Endothelial cell (in vitro differentiated cells): ENCODE data around the gene RINL. TPM values are rescaled to one million over a fixed set of nuclear protein-coding genes. Genes with fewer than 3 reads are reported as not detected.
A peak's percentile ranks its signal among the peaks of the same experiment; 100 is the strongest.
"Not testable (repeated sequence)": the region's sequence is repeated elsewhere in the genome, so short reads cannot be mapped to it uniquely, and the experiment has no call there.

Source experiments
- DNase-seq: peaks from one replicate; pipeline ENCODE4 v3.0.0; 2021; ENCODE audit warnings: low spot score
- H3K27ac Mint-ChIP-seq: one replicate; pipeline ENCODE4 v1.8.0; 2021; ENCODE audit warnings: mixed read lengths, inconsistent platforms; ENCODE audit not compliant: unreplicated experiment
- H3K27me3 Mint-ChIP-seq: one replicate; pipeline ENCODE4 v1.8.0; 2021; ENCODE audit warnings: mild to moderate bottlenecking, moderate library complexity, mixed read lengths, inconsistent platforms; ENCODE audit not compliant: unreplicated experiment
- H3K36me3 Mint-ChIP-seq: one replicate; pipeline ENCODE4 v1.8.0; 2021; ENCODE audit warnings: mild to moderate bottlenecking, low read depth, mixed read lengths, inconsistent platforms; ENCODE audit not compliant: unreplicated experiment
- H3K4me1 Mint-ChIP-seq: one replicate; pipeline ENCODE4 v1.8.0; 2021; ENCODE audit warnings: mild to moderate bottlenecking, mixed read lengths, inconsistent platforms; ENCODE audit not compliant: unreplicated experiment
- H3K4me3 Mint-ChIP-seq: one replicate; pipeline ENCODE4 v1.8.0; 2021; ENCODE audit warnings: mild to moderate bottlenecking, mixed read lengths, inconsistent platforms; ENCODE audit not compliant: unreplicated experiment
- H3K9me3 Mint-ChIP-seq: one replicate; pipeline ENCODE4 v1.8.0; 2021; ENCODE audit warnings: mixed read lengths, inconsistent platforms; ENCODE audit not compliant: unreplicated experiment
- CTCF ChIP-seq: fragments of 200-600 bp; sonication (generic); IDR thresholded peaks from one replicate; pipeline ENCODE4 v1.5.0; 2021; ENCODE audit warnings: antibody characterized with exemption; ENCODE audit not compliant: unreplicated experiment
- total RNA-seq: library from RNA; stranded (reverse); fragmentation: NEBNext Ultra II Directional; extraction: Animal tissue kit (Norgen Biotek cat#: 25700); gene quantifications from one replicate; pipeline ENCODE4 v1.2.1, GENCODE V29; 2021; ENCODE audit not compliant: unreplicated experiment

RINL gene
- total RNA-seq, 1 donor from 2014 or later = 5.6 TPM

DNA sequence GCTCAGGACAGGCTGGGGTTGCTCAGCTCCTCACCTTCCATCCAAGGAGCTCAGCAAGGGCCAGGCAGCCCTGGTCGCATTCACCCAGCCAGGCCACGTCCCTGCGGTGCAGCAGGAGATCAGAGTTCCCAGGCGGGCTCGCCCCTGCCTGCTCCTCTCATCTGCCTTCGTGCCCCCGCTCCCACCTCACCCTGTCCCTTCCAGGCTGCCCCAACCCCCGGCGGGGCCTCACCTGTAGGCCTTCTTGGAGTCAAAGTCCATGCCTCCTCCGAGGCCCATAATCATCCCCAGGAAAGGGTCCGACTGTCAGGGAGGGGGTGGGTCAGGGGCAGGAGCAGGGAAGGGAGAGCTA lies 1.3 kb upstream of the RINL start:
- no peak for DNase-seq
- peaks cover 7% of the 10 kb centered on the region for H3K36me3 Mint-ChIP-seq
- H3K4me1 Mint-ChIP-seq = peaks cover 13% of the 10 kb centered on the region
- H3K27ac Mint-ChIP-seq = no peak overlapping the region
- TF ChIP-seq CTCF = no peak
- H3K9me3 Mint-ChIP-seq = no peaks in the 10 kb centered on the region
- no peak overlapping the region for H3K4me3 Mint-ChIP-seq
- peaks cover 2% of the 10 kb centered on the region for H3K27me3 Mint-ChIP-seq

DNA sequence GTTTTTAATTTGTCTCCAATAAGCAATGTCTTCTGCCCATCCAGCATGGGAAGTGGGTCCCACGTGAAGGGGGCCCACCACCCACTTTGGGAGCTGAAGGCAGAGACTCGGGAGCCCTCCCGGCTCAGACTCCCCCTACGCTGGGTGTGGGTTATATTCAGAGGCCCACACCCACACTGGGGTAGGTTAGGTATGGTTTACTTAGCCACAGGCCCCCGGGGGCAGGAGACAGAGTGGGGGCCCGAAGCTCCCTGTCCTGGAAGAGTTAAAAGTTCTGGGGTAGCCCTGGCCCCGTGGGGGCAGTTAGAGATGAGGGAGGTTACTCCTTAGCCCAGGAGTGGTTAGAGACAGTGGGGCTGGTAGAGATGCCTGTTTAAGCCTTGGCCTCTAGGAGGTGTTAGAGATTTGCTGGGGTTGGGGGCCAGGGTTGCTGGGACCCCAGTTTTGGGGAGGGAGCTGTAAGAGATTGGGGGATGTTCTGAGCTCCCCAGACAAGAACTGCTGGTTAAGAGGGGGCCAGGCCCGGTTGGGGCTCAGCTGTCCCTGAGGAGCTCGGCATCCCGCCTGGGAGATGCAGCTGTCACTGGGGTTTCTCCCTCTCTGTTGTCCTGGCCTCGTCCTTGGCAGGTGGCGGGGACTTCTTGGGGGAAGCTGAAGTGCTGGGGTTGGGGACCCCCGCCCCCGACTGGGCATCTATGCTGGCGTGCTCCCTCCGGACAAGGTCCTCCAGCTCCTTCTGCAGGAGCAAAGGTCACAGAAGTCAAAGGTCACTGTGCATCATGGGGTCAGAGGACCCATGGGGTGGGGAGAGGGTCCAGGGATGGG lies 712 bp upstream of the RINL start:
- H3K27me3 Mint-ChIP-seq = peaks cover 2% of the 10 kb centered on the region
- H3K4me1 Mint-ChIP-seq = peaks cover 13% of the 10 kb centered on the region
- peak overlapping the region; percentile 83 for H3K27ac Mint-ChIP-seq
- H3K36me3 Mint-ChIP-seq = peaks cover 7% of the 10 kb centered on the region
- no peaks in the 10 kb centered on the region for H3K9me3 Mint-ChIP-seq
- no peak for DNase-seq
- H3K4me3 Mint-ChIP-seq = no peak overlapping the region
- TF ChIP-seq CTCF = no peak

DNA sequence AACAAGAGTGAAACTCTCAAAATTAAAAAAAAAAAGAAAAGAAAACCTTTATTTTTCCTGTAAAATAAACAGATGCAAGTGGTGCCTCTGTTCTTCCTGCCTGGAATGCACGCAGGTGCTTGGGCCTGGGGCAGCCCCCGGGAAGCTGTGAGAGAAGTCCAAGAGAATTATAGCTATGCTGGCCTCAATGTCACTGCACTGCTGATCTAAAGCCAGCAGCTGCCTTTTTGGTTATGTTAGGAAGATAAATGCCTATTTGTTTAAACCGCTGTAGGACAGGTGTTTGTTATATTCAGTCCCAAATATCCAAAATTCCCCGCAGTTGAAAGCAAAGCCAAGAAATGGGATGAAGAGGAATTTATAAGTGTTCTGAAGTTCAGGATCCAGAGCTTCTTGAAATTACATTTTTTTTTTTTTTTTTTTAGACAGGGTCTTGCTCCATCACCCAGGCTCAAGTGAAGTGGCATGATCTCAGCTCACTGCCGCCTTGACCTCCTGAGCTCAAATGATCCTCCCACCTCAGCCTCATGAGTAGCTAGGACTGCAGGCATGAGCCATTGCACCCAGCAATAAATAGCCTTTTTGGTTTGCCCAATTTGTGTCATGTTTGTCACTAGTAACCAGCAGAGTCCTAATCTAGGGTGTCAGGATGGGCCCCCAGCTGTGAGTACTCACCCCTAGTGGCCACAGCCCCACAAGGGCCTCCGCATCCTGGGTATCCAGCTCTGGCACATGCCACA lies 2.2 kb downstream of the RINL start:
- Mint-ChIP-seq H3K4me1 (peaks cover 17% of the 10 kb centered on the region), H3K36me3 (peaks cover 4% of the 10 kb centered on the region), H3K27ac (no peak overlapping the region), H3K27me3 (peaks cover 2% of the 10 kb centered on the region), H3K4me3 (no peak overlapping the region), H3K9me3 (no peaks in the 10 kb centered on the region)
- TF ChIP-seq CTCF = no peak
- DNase-seq = no peak

- not testable (repeated sequence) for H3K9me3 Mint-ChIP-seq, DNase-seq, H3K27me3 Mint-ChIP-seq, H3K27ac Mint-ChIP-seq, H3K4me3 Mint-ChIP-seq, H3K36me3 Mint-ChIP-seq
- H3K4me1 Mint-ChIP-seq = peaks cover 12% of the 10 kb centered on the region
Measured at GRCh38 chr19:38873400-38873799, 4.7 kb downstream of the RINL start.

GRCh38 chr19:38870612-38871011 lies 7.5 kb downstream of the RINL start:
- H3K27ac Mint-ChIP-seq = no peak overlapping the region
- DNase-seq = no peak
- no peaks in the 10 kb centered on the region for H3K9me3 Mint-ChIP-seq
- TF ChIP-seq CTCF = no peak
- no peaks in the 10 kb centered on the region for H3K27me3 Mint-ChIP-seq
- no peak overlapping the region for H3K4me3 Mint-ChIP-seq
- peaks cover 4% of the 10 kb centered on the region for H3K4me1 Mint-ChIP-seq
- peaks cover 4% of the 10 kb centered on the region for H3K36me3 Mint-ChIP-seq
